OCI-M2 (cell line): ENCODE measurements around the gene DOK1.
"Not testable (repeated sequence)": the region's sequence is repeated elsewhere in the genome, so short reads cannot be mapped to it uniquely, and the experiment has no call there.

Experiments used
- DNase-seq: peaks from one replicate; lab custom pipeline; 2025; ENCODE audit not compliant: unreplicated experiment; lab: John Stamatoyannopoulos, UW

The DOK1 gene

GRCh38 chr2:74548285-74548899, 6.1 kb upstream of the DOK1 start:
- DNase-seq, result no peak

- no peak for DNase-seq
These were observed 5.4 kb upstream of the DOK1 start for GRCh38 chr2:74548900-74549826.

- DNase-seq, result no peak
These were observed 4.3 kb upstream of the DOK1 start for GRCh38 chr2:74550231-74550630.

GRCh38 chr2:74551530-74551929, 3.0 kb upstream of the DOK1 start:
- DNase-seq, result no peak

GRCh38 chr2:74551942-74552913, 2.3 kb upstream of the DOK1 start:
- no peak for DNase-seq

GRCh38 chr2:74552914-74553811, 1.4 kb upstream of the DOK1 start:
- no peak for DNase-seq

GRCh38 chr2:74554820-74555531, 456 bp downstream of the DOK1 start:
- no peak for DNase-seq

- no peak for DNase-seq
These were observed 1.1 kb downstream of the DOK1 start for GRCh38 chr2:74555610-74556103.

GRCh38 chr2:74556159-74556558, 1.6 kb downstream of the DOK1 start:
- DNase-seq, result no peak

- no peak for DNase-seq
These were observed 2.4 kb downstream of the DOK1 start for GRCh38 chr2:74556831-74557370.

- no peak for DNase-seq
These were observed 4.0 kb downstream of the DOK1 start for GRCh38 chr2:74558284-74559230.

GRCh38 chr2:74559912-74560311, 5.4 kb downstream of the DOK1 start:
- no peak for DNase-seq

- DNase-seq, result no peak
These were observed 6.1 kb downstream of the DOK1 start for GRCh38 chr2:74560591-74560990.

- DNase-seq, result not testable (repeated sequence)
These were observed 6.5 kb downstream of the DOK1 start for GRCh38 chr2:74561022-74561421.

GRCh38 chr2:74562126-74562775, 7.7 kb downstream of the DOK1 start:
- no peak for DNase-seq

GRCh38 chr2:74564222-74564621, 9.7 kb downstream of the DOK1 start:
- no peak for DNase-seq

- DNase-seq, result no peak
These were observed 11.7 kb downstream of the DOK1 start for GRCh38 chr2:74566076-74566753.
